IMR-90 (cell line): ENCODE measurements around the gene PRR4. TPM values are rescaled to one million over a fixed set of nuclear protein-coding genes. Genes with fewer than 3 reads are reported as not detected.

Experiments used
- ATAC-seq: fragments of 200-7000 bp; cut with Tn5 transposase; 2 replicates; pipeline ENCODE4 v1.9.1; 2020; ENCODE audit warnings: low read depth, mild to moderate bottlenecking, moderate library complexity
- BruUV-seq: library from RNA; stranded (reverse); fragments of 400-500 nt; replicated peaks from 2 replicates; lab custom pipeline; 2021; lab: Mats Ljungman, UMichigan
- CTCF ChIA-PET: fragments of 300-600 bp; formaldehyde crosslinking; extraction: SDS; loops from one replicate; lab custom pipeline; 2021; ENCODE audit warnings: antibody characterized with exemption; lab: Yijun Ruan, JAX
- POLR2A ChIA-PET: fragments of 300-600 bp; sonication (Branson Sonifier 250); formaldehyde crosslinking; loops from one replicate; lab custom pipeline; 2022; ENCODE audit warnings: antibody characterized with exemption; ENCODE audit not compliant: unreplicated experiment; lab: Charles Lee
- DNase-seq: peaks from one replicate; pipeline ENCODE4 v3.0.0; 2013
- H2AFZ ChIP-seq: replicated peaks from 2 replicates; pipeline ENCODE3; 2013; ENCODE audit warnings: low read length, mild to moderate bottlenecking; ENCODE audit not compliant: poor library complexity
- H2AK5ac ChIP-seq: 2 replicates; pipeline ENCODE4 v1.6.1; 2013; ENCODE audit warnings: low read depth, low read length, inconsistent platforms
- H2AK9ac ChIP-seq: replicated peaks from 2 replicates; pipeline ENCODE3; 2013; ENCODE audit warnings: mild to moderate bottlenecking, low read depth, low read length, moderate library complexity; ENCODE audit not compliant: poor library complexity
- H2BK120ac ChIP-seq: 2 replicates; pipeline ENCODE4 v1.6.1; 2013; ENCODE audit warnings: low read depth, low read length, inconsistent platforms
- H2BK15ac ChIP-seq: 3 replicates; pipeline ENCODE4 v1.6.1; 2013; ENCODE audit warnings: low read depth, low read length, inconsistent platforms
- H2BK20ac ChIP-seq: 2 replicates; pipeline ENCODE4 v1.6.1; 2013; ENCODE audit warnings: low read depth, mild to moderate bottlenecking, inconsistent platforms, low read length, moderate library complexity
- H2BK5ac ChIP-seq: 2 replicates; pipeline ENCODE4 v1.6.1; 2013; ENCODE audit warnings: mild to moderate bottlenecking, low read depth, low read length, inconsistent platforms; ENCODE audit not compliant: poor library complexity, severe bottlenecking
- H3K14ac ChIP-seq: replicated peaks from 2 replicates; pipeline ENCODE4 v1.6.1; 2013; ENCODE audit warnings: low read depth, low read length, inconsistent platforms
- H3K18ac ChIP-seq: 2 replicates; pipeline ENCODE4 v1.6.1; 2013; ENCODE audit warnings: low read depth, low read length, control low read depth
- H3K23ac ChIP-seq: 2 replicates; pipeline ENCODE4 v1.6.1; 2013; ENCODE audit warnings: low read depth, low read length, inconsistent platforms
- H3K27ac ChIP-seq: 2 replicates; pipeline ENCODE4 v1.5.1; 2013; ENCODE audit warnings: mild to moderate bottlenecking, control low read depth, low read length; ENCODE audit not compliant: insufficient read depth
- H3K27me3 ChIP-seq: 2 replicates; pipeline ENCODE4 v1.6.1; 2013; ENCODE audit warnings: low read length; ENCODE audit not compliant: control insufficient read depth, insufficient read depth
- H3K36me3 ChIP-seq: 2 replicates; pipeline ENCODE4 v1.6.1; 2013; ENCODE audit warnings: low read length, mixed read lengths; ENCODE audit not compliant: control insufficient read depth, insufficient read depth
- H3K4ac ChIP-seq: 2 replicates; pipeline ENCODE4 v1.6.1; 2013; ENCODE audit warnings: low read depth, low read length, inconsistent platforms
- H3K4me1 ChIP-seq: 2 replicates; pipeline ENCODE4 v1.6.1; 2013; ENCODE audit warnings: low read length, mixed read lengths; ENCODE audit not compliant: control insufficient read depth, insufficient read depth
- H3K4me2 ChIP-seq: 2 replicates; pipeline ENCODE4 v1.6.1; 2013; ENCODE audit warnings: low read depth, mild to moderate bottlenecking, control low read depth, low read length, moderate library complexity
- H3K4me3 ChIP-seq: 2 replicates; pipeline ENCODE4 v1.5.1; 2013; ENCODE audit warnings: low read depth, mild to moderate bottlenecking, control low read depth, low read length, moderate library complexity; ENCODE audit not compliant: insufficient read depth
- H3K56ac ChIP-seq: 2 replicates; pipeline ENCODE4 v1.6.1; 2013; ENCODE audit warnings: low read length, inconsistent platforms; ENCODE audit not compliant: insufficient read depth; ENCODE audit errors: extremely low read depth
- H3K79me1 ChIP-seq, 2 experiments: 2 replicates each; pipeline ENCODE4 v1.6.1; 2013; ENCODE audit warnings: low read length in 2 of 2, inconsistent platforms in 1 of 2, low read depth in 1 of 2
- H3K9ac ChIP-seq: 2 replicates; pipeline ENCODE4 v1.6.1; 2013; ENCODE audit warnings: low read depth, low read length, control low read depth
- H3K9me1 ChIP-seq: 2 replicates; pipeline ENCODE4 v1.6.1; 2013; ENCODE audit warnings: low read length, inconsistent platforms; ENCODE audit not compliant: insufficient read depth
- H3K9me3 ChIP-seq: 2 replicates; pipeline ENCODE4 v1.6.1; 2013; ENCODE audit warnings: low read length; ENCODE audit not compliant: control insufficient read depth, insufficient read depth
- H4K20me1 ChIP-seq: 2 replicates; pipeline ENCODE4 v1.6.1; 2013; ENCODE audit warnings: low read length, inconsistent platforms; ENCODE audit not compliant: insufficient read depth
- H4K5ac ChIP-seq: 2 replicates; pipeline ENCODE4 v1.6.1; 2013; ENCODE audit warnings: mild to moderate bottlenecking, low read depth, low read length, control low read depth
- H4K8ac ChIP-seq, 2 experiments: 2 replicates each; pipeline ENCODE4 v1.6.1; 2013; ENCODE audit warnings: low read depth in 2 of 2, low read length in 2 of 2, control low read depth in 1 of 2, inconsistent platforms in 1 of 2
- H4K91ac ChIP-seq: 2 replicates; pipeline ENCODE4 v1.6.1; 2013; ENCODE audit warnings: low read depth, low read length, inconsistent platforms; ENCODE audit not compliant: insufficient read depth
- CEBPB ChIP-seq: IDR thresholded peaks from 2 replicates; pipeline ENCODE4 v1.6.1; 2012; ENCODE audit warnings: low read depth, low read length, improper control_type of control experiment
- CHD1 ChIP-seq: IDR thresholded peaks from 2 replicates; pipeline ENCODE4 v1.6.1; 2012; ENCODE audit warnings: low read depth, low read length, improper control_type of control experiment
- CTCF ChIP-seq: conservative IDR thresholded peaks from 2 replicates; pipeline ENCODE4 v1.5.1; 2012; ENCODE audit warnings: mild to moderate bottlenecking, low read depth, low read length, improper control_type of control experiment
- ELK1 ChIP-seq: fragments of 150-350 bp; IDR thresholded peaks from 2 replicates; pipeline ENCODE4 v1.6.1; 2016; ENCODE audit warnings: low read depth, mild to moderate bottlenecking, low read length, moderate library complexity, borderline replicate concordance
- FOS ChIP-seq: fragments of 150-350 bp; IDR thresholded peaks from 2 replicates; pipeline ENCODE4 v1.6.1; 2016; ENCODE audit warnings: low read depth, low read length
- MAFK ChIP-seq: IDR thresholded peaks from 2 replicates; pipeline ENCODE4 v1.6.1; 2012; ENCODE audit warnings: low read depth, low read length, improper control_type of control experiment
- MAZ ChIP-seq: IDR thresholded peaks from 2 replicates; pipeline ENCODE4 v1.6.1; 2012; ENCODE audit warnings: low read depth, mild to moderate bottlenecking, low read length, improper control_type of control experiment, moderate library complexity, borderline replicate concordance
- NFE2L2 ChIP-seq: fragments of 150-350 bp; IDR thresholded peaks from 2 replicates; pipeline ENCODE4 v1.6.1; 2016; ENCODE audit warnings: low read depth, mild to moderate bottlenecking, low read length
- RAD21 ChIP-seq: IDR thresholded peaks from 2 replicates; pipeline ENCODE4 v1.6.1; 2012; ENCODE audit warnings: low read length, improper control_type of control experiment
- RCOR1 ChIP-seq: IDR thresholded peaks from 2 replicates; pipeline ENCODE4 v1.6.1; 2012; ENCODE audit warnings: mild to moderate bottlenecking, low read length, improper control_type of control experiment; ENCODE audit not compliant: insufficient replicate concordance
- USF2 ChIP-seq: fragments of 150-350 bp; IDR thresholded peaks from 2 replicates; pipeline ENCODE4 v1.6.1; 2017; ENCODE audit warnings: mild to moderate bottlenecking, antibody characterized with exemption, low read length, low read depth
- WGBS, 2 experiments: methylation state at CpG; one replicate each; pipeline versions ENCODE4 v1.1.5 to v1.1.7; 2013; ENCODE audit warnings: missing lambda C conversion rate in 2 of 2; ENCODE audit not compliant: insufficient read length in 1 of 2; ENCODE audit errors: extremely low coverage in 2 of 2; 5-methylcytosine and 5-hydroxymethylcytosine counted together
- dilution Hi-C: fragments of 300-500 bp; cut with HindIII; formaldehyde crosslinking; loops from one replicate; pipeline ENCODE4 v1.14.3; 2018; ENCODE audit warnings: low sequenced_read_pairs; ENCODE audit not compliant: unreplicated experiment
- in situ Hi-C: fragments of 300-500 bp; cut with MboI; formaldehyde crosslinking; loops from 3 replicates; pipeline ENCODE4 v1.14.3; 2019; ENCODE audit warnings: low sequenced_read_pairs, inconsistent platforms, mixed read lengths
- intact Hi-C: fragments of 100-400 bp; cut with micrococcal nuclease; formaldehyde crosslinking; loops from 2 replicates; pipeline ENCODE4 v1.10.0; 2022
- polyA plus RNA-seq, 3 experiments: library from polyadenylated mRNA; depleted of rRNA; stranded (reverse); fragments of >200 nt; gene quantifications; 2 replicates each; pipeline ENCODE4 v1.2.3, GENCODE V29; 2012; ENCODE audit warnings: low replicate concordance in 1 of 3
- total RNA-seq: library from RNA; depleted of rRNA; stranded (reverse); fragments of >200 nt; gene quantifications from 2 replicates; pipeline ENCODE4 v1.2.3, GENCODE V29; 2012

Gene PRR4
- total and polyA plus RNA-seq, 2 of the 4 experiments (the other 2 are of a cell fraction): 0.72 to 1.9 TPM

GRCh38 chr12:10842862-10843261 lies 6.4 kb downstream of the PRR4 start:
- Histone ChIP-seq H3K4me1 (no peaks in the 10 kb centered on the region), H3K27me3 (no peaks in the 10 kb centered on the region), H3K4me2 (no peak overlapping the region), H2AK9ac (no peak overlapping the region), H2AK5ac (no peak overlapping the region), H3K18ac (no peak overlapping the region), H4K8ac (no peak overlapping the region), H2AFZ (no peak overlapping the region), H2BK5ac (no peak overlapping the region), H3K9ac (no peak overlapping the region), H3K4me3 (no peak overlapping the region), H3K9me3 (no peaks in the 10 kb centered on the region), H3K56ac (no peak overlapping the region), H3K4ac (no peak overlapping the region), H3K14ac (no peak overlapping the region), H4K5ac (no peak overlapping the region), H2BK20ac (no peak overlapping the region), H3K36me3 (no peaks in the 10 kb centered on the region), H4K91ac (no peak overlapping the region), H3K79me1 (no peaks in the 10 kb centered on the region), H2BK120ac (no peak overlapping the region), H2BK15ac (no peak overlapping the region), H4K20me1 (no peaks in the 10 kb centered on the region), H3K27ac (no peak overlapping the region), H3K23ac (no peak overlapping the region), H3K9me1 (no peaks in the 10 kb centered on the region)
- in situ Hi-C loops (no loop called here), dilution Hi-C loops (no loop called here), intact Hi-C loops (no loop called here)
- ATAC-seq (no peak), DNase-seq (no peak)
- CTCF ChIA-PET: no interaction called here
- no TSS peak for BruUV-seq
- WGBS, 2 experiments: 100% methylated on average over 1 of the region's 2 CpGs; no CpG with 5 or more reads in 1 of the 2 experiments
- TF ChIP-seq FOS (no peak), RCOR1 (no peak), MAFK (no peak), ELK1 (no peak), USF2 (no peak), MAZ (no peak), CTCF (no peak), RAD21 (no peak), CHD1 (no peak), NFE2L2 (no peak), CEBPB (no peak)
- POLR2A ChIA-PET: no interaction called here
